Activated CD8-positive, alpha-beta memory T cell treated with anti-CD3 and anti-CD28 coated beads for 4 hours (primary cell): ENCODE measurements around the gene RPL21.
A peak's percentile ranks its signal among the peaks of the same experiment; 100 is the strongest.

Experiments used
- DNase-seq, 2 donors: peaks; one replicate each; pipeline ENCODE4 v3.0.0-alpha.2; 2020; ENCODE audit warnings: low read depth in 2 of 2

RPL21 gene

DNA sequence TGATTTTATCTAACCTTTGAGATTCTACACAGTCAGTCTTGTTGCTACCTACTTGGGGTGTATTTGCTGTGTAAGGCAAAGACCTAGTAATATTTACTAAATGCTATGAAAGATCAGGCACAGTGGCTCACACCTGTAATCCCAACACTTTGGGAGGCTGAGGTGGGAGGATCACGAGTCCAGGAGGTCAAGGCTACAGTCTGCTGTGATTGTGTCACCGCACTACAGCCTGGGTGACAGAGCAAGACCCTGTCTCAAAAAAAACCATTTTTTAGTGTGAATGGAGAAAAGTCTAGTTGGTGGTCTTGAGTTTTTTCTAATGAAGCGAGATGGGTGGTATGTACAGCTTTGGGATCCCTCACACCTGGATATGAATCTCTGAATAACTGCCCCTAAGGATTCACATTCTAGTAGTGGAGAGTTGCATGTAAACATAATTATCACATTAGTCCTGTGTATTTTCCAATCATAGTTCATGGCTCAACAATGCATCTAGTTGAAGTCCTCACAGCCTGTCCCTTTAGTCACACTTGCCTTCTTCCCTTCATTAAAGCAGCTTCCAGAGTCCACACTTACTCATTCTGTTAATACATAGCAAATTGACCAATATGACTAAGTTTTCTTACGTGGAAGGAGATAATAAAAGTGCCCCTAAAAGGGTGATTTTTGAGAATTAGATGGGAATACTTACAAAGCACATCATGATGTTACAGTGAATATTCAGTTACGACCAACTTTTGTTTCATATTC is 7.5 kb downstream of the RPL21 start:
- DNase-seq = no peak

GRCh38 chr13:27259831-27260230 is 8.5 kb downstream of the RPL21 start:
- DNase-seq = no peak

- no peak for DNase-seq
Observed at GRCh38 chr13:27261396-27261795, 10.0 kb downstream of the RPL21 start.

DNA sequence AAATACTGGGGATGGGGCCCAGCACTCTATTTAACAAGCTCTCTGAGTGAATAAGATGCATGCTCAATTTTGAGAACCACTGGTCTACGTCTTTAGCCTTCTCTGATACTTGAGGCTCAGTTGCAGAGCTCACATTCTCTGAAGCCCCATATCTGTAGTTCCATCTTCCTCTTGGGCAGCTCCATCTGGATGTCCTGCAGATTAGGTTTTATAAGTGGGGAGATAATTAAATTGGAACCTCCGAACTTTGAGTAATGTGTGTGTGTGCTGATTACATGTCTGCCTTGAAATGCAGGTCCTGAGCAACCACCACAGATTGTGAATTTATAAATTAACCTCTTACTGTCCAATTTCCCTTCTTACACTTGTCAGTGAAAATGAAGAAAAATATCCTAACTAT is 12.1 kb downstream of the RPL21 start:
- no peak for DNase-seq

DNA sequence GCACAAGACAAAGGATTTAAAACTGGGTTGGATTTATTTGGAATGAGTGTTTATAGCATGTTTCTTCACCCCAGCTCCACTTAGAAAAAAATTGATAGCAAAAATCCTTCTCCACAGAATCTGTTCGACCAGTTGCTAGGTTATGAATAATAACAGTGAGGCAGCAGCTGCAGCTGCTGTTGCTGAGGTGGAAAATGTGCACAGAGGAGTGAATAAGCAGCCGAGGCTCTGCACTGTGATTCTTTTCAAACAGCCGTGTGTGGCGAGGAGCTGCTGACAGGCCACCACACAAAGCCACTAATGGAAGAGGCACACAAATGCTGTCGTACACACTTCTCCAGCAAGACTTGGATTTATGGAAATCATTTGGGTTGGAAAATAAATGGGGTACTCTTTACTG is 12.8 kb downstream of the RPL21 start:
- DNase-seq = no peak

GRCh38 chr13:27264648-27265047 is 13.3 kb downstream of the RPL21 start:
- no peak for DNase-seq

- DNase-seq = no peak
Observed at GRCh38 chr13:27266917-27267316, 15.6 kb downstream of the RPL21 start.

DNA sequence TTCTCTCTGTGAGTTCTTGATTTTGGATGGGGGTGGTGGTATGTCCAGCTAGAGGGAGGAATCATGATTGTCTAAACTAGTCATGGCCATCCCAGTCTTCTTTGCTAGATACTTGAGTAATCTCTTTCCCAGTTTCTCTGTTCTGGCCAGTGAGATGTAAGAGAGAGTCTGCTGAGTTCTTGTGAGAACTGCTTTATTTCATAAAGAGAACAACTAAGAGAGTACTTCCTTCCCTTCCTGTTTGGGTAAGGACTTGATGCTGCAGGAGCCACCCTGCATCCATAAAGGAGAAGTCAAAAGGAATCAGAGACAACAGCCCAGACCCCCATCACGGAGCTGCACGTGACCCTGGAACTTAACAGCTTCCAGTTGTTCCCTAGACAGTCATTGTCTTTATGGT is 16.2 kb downstream of the RPL21 start:
- DNase-seq = no peak

DNA sequence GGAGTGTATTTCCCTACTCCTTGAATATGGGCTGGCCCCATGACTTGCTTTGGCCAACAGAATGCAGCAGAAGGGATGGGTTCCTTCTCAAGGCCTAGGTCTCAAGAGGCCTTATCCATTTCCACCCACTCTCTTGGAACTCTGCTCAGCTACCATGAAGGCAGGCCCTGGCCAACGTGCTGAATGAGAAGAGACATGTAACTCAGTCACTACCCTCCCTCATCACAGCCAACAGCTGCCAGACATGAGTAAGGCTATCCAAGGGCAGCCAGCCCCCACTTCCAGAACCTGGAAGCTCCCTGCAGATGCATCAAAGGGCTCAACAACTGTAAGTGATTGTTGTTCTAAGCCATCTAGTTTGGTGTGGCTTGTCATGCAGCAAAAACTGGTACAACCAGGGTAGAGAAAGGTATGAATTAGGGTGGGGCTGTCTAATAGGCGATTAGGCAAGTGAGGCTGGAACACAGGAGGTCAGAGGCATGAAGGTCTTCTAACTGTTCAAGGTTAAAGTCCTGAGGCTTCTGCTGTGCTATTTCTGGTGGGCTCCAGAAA is 17.8 kb downstream of the RPL21 start:
- no peak for DNase-seq

DNA sequence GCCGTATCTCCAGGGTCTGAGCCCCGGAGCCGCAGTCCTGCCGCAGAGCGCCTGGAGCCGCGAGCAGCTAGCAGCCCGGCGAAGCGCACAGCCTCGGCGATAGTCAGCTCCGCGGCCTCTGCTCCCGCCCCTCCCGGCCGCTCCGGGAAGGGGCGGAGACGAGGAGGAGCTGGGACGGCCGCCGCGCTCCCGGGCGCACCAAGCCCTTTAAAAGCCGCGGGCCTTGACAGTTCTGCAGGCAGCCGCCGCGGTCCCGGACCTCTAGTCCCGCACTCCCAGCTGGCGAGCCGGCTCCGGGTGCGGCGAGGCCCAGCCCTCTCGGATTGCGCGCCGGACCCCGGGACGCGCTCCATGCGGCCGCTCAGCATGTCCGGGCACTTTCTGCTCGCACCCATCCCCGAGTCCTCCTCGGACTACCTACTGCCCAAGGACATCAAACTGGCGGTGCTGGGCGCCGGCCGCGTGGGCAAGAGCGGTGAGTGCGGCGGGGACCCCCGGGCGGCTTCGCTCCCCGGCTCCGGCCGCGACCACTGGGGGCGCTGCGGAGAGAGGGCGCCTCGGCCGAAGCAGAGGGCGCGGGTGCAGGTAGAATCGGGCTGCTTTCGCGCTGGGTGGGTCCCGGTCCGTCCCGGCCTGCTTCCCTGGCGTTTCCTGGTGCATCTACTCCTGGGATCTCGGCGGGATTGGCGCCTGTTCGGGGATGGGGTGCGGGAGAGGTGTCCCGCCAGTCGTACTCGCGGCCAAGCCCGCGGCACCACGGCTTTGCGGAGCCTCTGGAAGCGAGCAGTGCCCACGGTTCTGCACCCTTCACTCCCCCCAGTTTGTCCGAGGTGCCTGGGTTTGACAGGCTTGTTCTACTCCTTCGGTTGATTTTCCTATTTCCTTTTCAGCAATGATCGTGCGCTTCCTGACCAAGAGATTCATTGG is 19.5 kb downstream of the RPL21 start, which contains the start of gene RASL11A:
Gene RASL11A, plus strand, starts transcription at position 237 of the 927 bp plus-strand sequence. Its CDS starts 115 bp downstream, at position 352.
- peak; percentile 29 to 52 for DNase-seq

DNA sequence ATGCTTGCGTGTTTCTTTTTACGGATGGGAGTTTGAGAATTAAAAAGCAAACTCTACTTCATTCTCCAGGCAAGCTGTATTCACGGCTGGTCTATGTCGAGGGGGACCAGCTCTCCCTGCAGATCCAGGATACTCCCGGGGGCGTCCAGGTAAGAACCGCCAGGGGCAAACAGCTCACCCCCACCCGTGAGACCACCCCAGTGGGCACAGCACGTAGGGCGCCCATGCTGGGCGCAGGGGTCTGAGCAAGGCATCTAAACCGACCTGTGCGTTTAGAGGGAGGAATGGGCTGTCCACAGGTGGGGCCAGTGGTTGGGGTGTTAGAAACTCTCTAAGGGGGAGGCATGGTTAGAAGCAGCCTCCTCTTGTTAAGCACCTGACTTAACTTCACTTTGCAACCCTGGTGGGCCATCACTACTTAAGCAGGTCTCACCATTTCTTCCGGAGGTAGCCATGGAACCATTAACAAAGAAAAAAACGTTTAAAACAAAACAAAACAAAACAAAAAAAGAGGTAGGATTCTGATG is 20.3 kb downstream of the RPL21 start:
- no peak for DNase-seq

DNA sequence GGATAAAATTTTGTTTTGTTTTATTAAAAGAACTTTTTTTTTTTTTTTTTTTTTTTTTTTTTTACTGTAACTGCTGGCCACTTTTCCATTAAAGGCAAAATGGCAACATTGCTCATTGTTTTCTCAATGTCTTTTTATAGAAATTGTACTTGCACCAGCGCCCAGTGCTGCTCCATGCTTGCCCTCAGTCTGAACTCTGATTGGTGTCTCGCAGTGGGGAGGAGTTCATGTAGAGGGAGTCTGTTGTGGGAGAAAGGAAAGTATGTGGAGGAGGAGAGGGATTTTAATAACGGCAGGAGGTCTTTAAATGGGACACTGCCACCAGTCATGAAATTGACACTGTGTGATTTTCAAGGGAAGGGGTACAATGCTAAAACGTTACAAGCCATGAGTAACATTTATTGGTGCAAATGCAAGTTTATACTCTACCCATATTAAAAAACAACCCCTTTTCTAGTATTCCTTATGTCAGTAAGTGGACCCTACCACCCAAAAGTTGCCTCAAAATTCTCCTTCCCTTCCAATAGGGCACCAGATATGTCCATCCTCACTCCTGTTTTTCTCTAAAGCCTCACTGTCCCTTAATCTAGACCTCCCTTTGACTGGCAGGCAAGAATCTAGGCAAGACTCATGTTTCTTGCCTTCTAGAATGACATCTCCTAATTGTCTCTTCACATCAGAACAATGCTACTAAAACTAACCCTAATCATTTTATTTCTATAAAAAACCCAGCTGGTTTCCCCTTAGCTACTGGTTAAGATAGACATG is 22.5 kb downstream of the RPL21 start:
- no peak for DNase-seq

DNA sequence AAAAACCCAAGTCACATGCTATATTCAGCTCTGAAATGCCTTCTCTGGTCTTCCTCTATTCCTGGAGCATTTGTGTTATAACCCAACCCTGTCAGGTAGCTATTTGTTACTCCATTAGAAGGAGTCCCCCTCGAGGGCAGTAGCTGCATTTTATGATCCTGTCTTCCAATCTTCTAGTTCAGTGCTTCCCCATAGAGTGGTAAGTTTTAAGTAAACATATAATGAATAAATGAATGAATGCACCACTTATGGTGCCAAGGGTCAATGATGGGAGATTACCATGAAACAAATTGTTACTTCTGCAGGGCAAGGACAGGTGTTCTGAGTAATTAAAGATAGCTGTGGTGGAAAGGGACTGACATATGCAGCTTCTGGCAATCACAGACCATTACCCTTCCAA is 23.3 kb downstream of the RPL21 start:
- DNase-seq = no peak

- no peak for DNase-seq
Observed at GRCh38 chr13:27276188-27276587, 24.8 kb downstream of the RPL21 start.

DNA sequence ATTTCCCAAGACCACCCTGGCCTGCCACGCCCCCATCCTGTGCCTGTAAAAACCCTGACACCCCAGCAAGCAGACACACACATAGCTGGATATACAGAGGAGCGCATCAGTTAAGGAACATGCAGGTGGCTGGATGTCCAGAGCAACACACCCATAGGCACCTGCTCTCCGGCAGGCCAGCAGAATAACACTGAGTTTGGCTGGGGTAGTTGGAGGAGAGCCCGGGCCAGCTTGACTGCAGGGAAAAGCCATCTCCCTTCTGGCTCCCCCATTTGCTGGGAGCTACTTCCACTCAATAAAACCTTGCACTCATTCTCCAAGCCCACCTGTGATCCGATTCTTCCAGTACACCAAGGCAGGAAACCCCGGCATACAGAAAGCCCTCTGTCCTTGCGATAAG is 28.1 kb downstream of the RPL21 start:
- no peak for DNase-seq

- no peak for DNase-seq
Observed at GRCh38 chr13:27280009-27280656, 28.8 kb downstream of the RPL21 start.

DNA sequence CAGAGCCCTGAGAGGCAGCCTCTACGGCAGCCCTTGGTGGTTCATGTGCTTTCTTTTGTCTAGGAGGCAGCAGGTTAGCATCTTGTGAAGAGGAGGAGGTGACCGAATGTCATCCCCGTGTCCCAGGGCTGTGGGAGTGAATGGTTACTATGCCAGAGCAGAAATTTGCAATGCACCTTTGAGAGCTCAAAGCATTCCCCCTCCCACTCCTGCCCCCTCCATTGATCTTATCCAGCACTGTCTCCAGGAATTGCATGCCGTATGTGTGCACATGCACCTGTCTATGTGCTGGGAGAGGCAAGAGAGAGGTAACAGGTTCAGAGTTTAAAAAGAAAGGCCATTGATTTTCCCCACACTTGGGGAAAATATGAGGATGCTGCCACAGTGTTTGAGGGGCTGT is 29.5 kb downstream of the RPL21 start:
- DNase-seq = no peak

DNA sequence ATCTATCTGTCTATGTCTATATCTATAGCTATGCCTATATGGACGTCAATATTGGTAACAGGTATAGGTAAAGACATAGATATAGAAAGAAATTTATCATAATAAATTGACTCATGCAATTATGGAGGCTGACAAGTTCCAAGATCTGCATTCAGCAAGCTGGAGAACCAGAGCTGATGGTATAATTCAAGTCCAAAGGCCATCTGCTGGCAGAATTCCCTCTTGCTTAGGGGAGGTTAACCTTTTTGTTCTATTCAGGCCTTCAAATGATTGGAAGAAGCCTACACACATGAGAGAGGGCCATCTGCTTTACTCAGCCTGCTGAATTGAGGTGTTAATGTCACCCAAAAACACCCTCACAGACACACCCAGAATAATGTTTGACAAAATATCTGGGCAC is 30.1 kb downstream of the RPL21 start:
- no peak for DNase-seq

- no peak for DNase-seq
Observed at GRCh38 chr13:27283906-27284493, 32.6 kb downstream of the RPL21 start.

DNA sequence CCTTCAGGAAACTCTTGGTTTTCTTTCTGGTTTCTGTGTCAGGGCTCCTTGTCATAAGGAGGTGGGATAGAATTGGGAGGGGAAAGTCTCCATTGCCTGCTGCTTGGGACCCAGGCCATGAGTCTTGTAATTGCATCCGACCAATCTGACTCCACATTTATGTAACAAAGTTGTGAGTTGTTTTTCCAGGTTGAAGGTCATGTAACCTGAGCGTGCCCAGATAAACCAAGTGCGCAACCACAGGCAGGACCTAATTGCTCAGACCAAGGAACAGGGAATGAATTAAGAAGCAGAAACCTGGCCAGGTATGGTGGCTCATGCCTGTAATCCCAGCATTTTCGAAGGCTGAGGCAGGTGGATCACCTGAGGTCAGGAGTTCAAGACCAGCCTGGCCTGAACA is 37.0 kb downstream of the RPL21 start:
- DNase-seq = no peak
